ENCODE results near the gene SPP2. TPM values are rescaled to one million over a fixed set of nuclear protein-coding genes. Genes with fewer than 3 reads are reported as not detected.

Gene SPP2
- total and polyA plus RNA-seq, 9 of the 15 experiments (the other 6 are each of a cell fraction or from before 2014, with no cell fraction given) = not detected

- H3K27me3 ChIP-seq (ENCODE audit: control insufficient read depth in 2 of 2, insufficient read depth in 2 of 2, low read length in 2 of 2) = no peaks in the 10 kb centered on the region
- intact Hi-C loops (cut with micrococcal nuclease) (no loop called here), in situ Hi-C loops (cut with MboI) (no loop called here)
- TF ChIP-seq PREB (CRISPR knock-in tag; IDR thresholded peaks at IDR 0.05) (no peak), NONO (IDR thresholded peaks at IDR 0.05; ENCODE audit: low read depth in 2 of 2, low read length in 1 of 2) (no peak)
- ATAC-seq = no peak
- no peak overlapping the region for H3K27ac ChIP-seq (ENCODE audit: extremely low read depth, low read depth, low read length)
- H3K4me2 ChIP-seq (ENCODE audit: insufficient read depth, low read length) = no peak overlapping the region
- H3K9me3 ChIP-seq (replicated peaks; ENCODE audit: control insufficient read depth, insufficient read depth, low read depth, low read length) = no peaks in the 10 kb centered on the region
- no peaks in the 10 kb centered on the region for H3K9me1 ChIP-seq (ENCODE audit: control insufficient read depth, insufficient read depth, low read length)
- H3K36me3 ChIP-seq (ENCODE audit: control insufficient read depth, insufficient read depth, low read length) = no peaks in the 10 kb centered on the region
- ChIA-PET POLR2A (no interaction called here), CTCF (ENCODE audit: low intra/inter-chr PET ratio) (no interaction called here)
- 0% methylated on average over 2 of the region's 3 CpGs for WGBS (ENCODE audit: insufficient coverage, low coverage, missing lambda C conversion rate)
- no peak for DNase-seq (ENCODE audit: extremely low read depth in 1 of 4, low spot score in 3 of 4)
- H3K4me3 ChIP-seq = no peak overlapping the region
- H2AFZ ChIP-seq (ENCODE audit: low read depth, low read length) = no peak overlapping the region
- BruUV-seq (replicated peaks) = no TSS peak
- no peaks in the 10 kb centered on the region for H4K20me1 ChIP-seq (replicated peaks; ENCODE audit: control insufficient read depth, insufficient read depth, low read length)
- no peaks in the 10 kb centered on the region for H3K4me1 ChIP-seq (replicated peaks in 1 of 2; ENCODE audit: control insufficient read depth in 2 of 2, insufficient read depth in 2 of 2, low read length in 2 of 2)
- H3K9ac ChIP-seq (ENCODE audit: insufficient read depth in 1 of 2, low read depth in 2 of 2, low read length in 2 of 2) = no peak overlapping the region
- FAIRE-seq = no peak
- no peaks in the 10 kb centered on the region for H3K79me2 ChIP-seq (ENCODE audit: control insufficient read depth, insufficient read depth, low read length)
These were observed 17.3 kb upstream of the SPP2 start for GRCh38 chr2:234033174-234033573.

GRCh38 chr2:234033885-234034284 lies 16.6 kb upstream of the SPP2 start:
- no peaks in the 10 kb centered on the region for H3K36me3 ChIP-seq (ENCODE audit: control insufficient read depth, insufficient read depth, low read length)
- 0% methylated on average over 2 of the region's 2 CpGs for WGBS (ENCODE audit: insufficient coverage, low coverage, missing lambda C conversion rate)
- no peaks in the 10 kb centered on the region for H3K4me1 ChIP-seq (replicated peaks in 1 of 2; ENCODE audit: control insufficient read depth in 2 of 2, insufficient read depth in 2 of 2, low read length in 2 of 2)
- no peak overlapping the region for H2AFZ ChIP-seq (ENCODE audit: low read depth, low read length)
- ATAC-seq (no peak), DNase-seq (ENCODE audit: extremely low read depth in 1 of 4, low spot score in 3 of 4) (no peak), FAIRE-seq (no peak)
- no peak overlapping the region for H3K4me3 ChIP-seq
- no peaks in the 10 kb centered on the region for H4K20me1 ChIP-seq (replicated peaks; ENCODE audit: control insufficient read depth, insufficient read depth, low read length)
- H3K4me2 ChIP-seq (ENCODE audit: insufficient read depth, low read length) = no peak overlapping the region
- POLR2A ChIA-PET = no interaction called here
- in situ Hi-C loops (cut with MboI) = no loop called here
- no peak overlapping the region for H3K27ac ChIP-seq (ENCODE audit: extremely low read depth, low read depth, low read length)
- CTCF ChIA-PET (ENCODE audit: low intra/inter-chr PET ratio) = no interaction called here
- no peak overlapping the region for H3K9ac ChIP-seq (ENCODE audit: insufficient read depth in 1 of 2, low read depth in 2 of 2, low read length in 2 of 2)
- H3K9me3 ChIP-seq (replicated peaks; ENCODE audit: control insufficient read depth, insufficient read depth, low read depth, low read length) = no peaks in the 10 kb centered on the region
- no peaks in the 10 kb centered on the region for H3K9me1 ChIP-seq (ENCODE audit: control insufficient read depth, insufficient read depth, low read length)
- H3K27me3 ChIP-seq (ENCODE audit: control insufficient read depth in 2 of 2, insufficient read depth in 2 of 2, low read length in 2 of 2) = no peaks in the 10 kb centered on the region
- intact Hi-C loops (cut with micrococcal nuclease) = no loop called here
- BruUV-seq (replicated peaks) = no TSS peak
- no peaks in the 10 kb centered on the region for H3K79me2 ChIP-seq (ENCODE audit: control insufficient read depth, insufficient read depth, low read length)
- TF ChIP-seq ZNF444 (CRISPR knock-in tag; IDR thresholded peaks at IDR 0.05) (no peak), ZNF696 (CRISPR knock-in tag; conservative IDR thresholded peaks at IDR 0.05) (no peak), RFX7 (CRISPR knock-in tag; IDR thresholded peaks at IDR 0.05) (no peak), E4F1 (CRISPR knock-in tag; IDR thresholded peaks at IDR 0.05; ENCODE audit: borderline replicate concordance) (no peak), TAL1 (IDR thresholded peaks at IDR 0.05) (no peak), SP1 (CRISPR knock-in tag; IDR thresholded peaks at IDR 0.05) (no peak), ILK (tag; IDR thresholded peaks at IDR 0.05; ENCODE audit: borderline replicate concordance, low read depth) (no peak), ID3 (CRISPR knock-in tag; IDR thresholded peaks at IDR 0.05) (no peak), ID3 (tag; IDR thresholded peaks at IDR 0.05) (no peak), RBM17 (IDR thresholded peaks at IDR 0.05; ENCODE audit: borderline replicate concordance, low read depth, low read length) (no peak), HLTF (IDR thresholded peaks at IDR 0.05) (no peak), TAF9B (IDR thresholded peaks at IDR 0.05; ENCODE audit: partially characterized antibody) (no peak)

Measured in K562 (cell line).